HG03457 (cell line): ENCODE measurements around the gene AXIN1.
"Not testable (repeated sequence)": the region's sequence is repeated elsewhere in the genome, so short reads cannot be mapped to it uniquely, and the experiment has no call there.

Source experiments
- ATAC-seq: cut with Tn5 transposase; IDR thresholded peaks from one replicate; pipeline ENCODE4 v1.9.1; 2021; ENCODE audit warnings: moderate number of reproducible peaks; ENCODE audit not compliant: unreplicated experiment

Gene AXIN1

DNA sequence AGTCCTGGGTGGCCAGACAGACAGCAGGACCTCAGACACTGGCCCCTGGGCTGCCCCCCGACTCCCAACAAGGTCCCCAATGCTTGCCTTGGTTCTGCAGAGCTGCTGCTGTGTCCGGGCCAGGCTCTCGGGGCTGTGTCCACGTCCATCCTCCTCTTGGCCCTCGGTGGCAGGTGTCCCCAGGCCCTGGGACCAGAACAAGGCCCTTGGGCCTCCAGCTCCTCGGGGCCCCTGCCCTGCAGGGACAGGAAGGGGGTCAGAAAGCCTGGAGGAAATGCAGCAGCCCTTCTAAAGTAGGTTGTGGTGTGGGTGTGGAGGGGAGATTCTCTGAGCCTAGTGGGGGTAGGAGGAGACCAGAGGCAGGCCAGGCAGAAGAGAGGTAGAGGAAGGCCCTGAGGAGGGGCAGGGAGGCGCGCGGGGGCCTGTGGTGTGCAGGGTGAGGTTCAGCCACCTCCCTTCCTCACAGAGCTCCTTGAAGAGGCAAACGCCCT lies 2.5 kb upstream of the AXIN1 start:
- ATAC-seq, result no peak

DNA sequence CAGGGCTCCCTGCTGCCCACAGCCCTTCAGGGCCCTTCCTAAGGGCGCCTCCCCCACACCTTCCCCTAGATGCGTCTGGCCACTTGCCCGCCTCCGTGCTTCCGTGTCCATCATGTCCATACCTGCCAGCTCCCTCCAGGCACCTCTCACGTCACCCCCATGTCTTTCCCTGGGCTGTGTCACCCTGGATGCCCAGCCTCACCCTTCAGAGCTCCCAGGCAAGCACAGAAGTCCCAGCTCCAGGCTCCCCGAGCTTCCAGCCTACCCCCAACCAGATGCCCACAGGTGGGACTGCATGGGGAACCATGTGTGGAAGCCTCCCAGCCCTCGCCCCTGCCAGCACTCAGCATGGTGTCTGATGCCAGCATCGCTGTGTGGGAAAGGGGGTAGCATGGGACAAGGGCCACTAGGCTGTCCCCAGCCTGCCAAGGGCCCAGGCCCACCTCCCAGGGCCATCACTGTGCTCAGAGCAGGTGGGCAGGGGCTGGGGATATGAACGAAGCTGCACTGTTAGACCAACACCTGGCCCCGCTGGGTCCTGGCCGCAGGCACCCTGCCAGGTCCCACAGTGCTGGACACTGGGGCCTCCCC lies 1.9 kb upstream of the AXIN1 start:
- no peak for ATAC-seq

DNA sequence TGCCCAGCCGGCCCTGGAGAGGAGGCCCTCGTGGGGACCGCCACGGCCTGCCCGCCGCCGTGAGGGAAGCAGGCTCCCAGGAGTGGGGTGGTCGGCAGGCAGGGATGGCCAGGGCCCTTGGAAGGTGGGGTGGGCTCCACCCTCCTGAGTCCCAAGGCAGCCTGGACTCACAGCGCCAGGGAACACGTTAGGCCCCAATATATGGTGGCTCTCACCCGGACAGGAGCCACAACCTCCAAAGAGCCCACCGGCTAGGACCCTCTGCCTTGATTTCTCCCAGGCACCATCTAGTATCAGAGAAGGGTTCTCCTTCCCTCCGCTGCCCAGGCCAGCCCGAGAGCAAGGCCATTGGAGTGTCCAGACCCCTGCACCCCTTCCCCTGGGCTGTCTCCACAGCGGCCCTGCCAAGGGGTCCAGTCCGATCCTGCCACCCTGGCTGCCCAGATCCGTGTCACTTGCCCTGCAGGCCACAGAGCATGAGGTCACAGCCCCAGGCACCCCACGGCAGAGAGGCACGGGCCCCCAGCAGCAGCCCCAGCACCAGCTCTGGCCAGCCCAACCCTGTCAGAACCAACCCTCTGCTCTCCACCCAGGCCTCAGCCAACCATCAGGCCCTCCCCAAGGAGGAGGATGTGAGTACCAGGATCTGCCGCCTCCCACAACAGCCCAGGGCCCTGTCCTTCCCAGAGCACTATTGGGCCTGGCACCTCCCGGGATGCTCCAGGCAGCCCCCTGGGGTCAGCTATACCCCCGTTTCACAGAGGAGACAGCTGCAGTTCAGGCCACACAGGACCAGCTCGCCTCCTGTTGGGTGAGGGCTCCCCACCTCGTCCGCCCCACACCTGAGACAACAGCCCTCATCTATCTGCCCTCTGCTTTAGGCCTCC lies 1.1 kb upstream of the AXIN1 start:
- ATAC-seq, result no peak

DNA sequence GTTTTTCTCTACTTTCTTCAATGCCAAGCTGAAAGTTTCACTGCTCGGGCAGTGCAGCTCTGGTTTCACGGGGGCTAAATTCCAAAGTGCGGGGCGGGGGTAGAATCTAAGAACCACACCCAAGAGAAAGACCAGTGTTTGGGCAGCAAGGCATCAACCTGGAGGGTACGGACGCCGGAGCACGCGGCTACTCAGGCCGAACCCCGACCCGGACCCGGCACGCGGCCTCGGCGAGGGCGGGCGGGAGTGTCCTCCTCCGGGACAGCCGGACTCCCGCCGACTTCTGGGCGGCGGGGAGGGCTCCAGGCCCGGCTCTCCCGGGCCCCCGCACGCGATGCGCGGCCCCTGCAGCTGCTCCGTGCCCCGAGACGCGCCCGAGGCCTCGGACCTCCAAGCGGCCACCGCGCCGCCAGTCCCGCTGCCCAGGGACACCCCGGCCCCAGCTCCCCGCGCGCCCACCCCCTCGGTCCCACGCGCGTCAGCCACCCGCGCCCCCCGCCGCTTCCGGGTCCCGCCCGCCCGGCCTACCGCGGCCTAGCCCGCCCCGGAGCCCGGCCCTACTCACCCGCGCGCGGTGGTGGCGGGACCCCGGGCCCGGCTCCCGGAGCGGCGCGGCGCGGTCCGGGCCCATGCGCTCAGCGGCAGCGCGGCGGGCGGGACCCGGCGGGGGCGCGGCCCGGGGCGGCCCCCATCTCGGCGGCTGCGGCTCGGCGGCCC lies 561 bp downstream of the AXIN1 start:
- ATAC-seq, result no peak

DNA sequence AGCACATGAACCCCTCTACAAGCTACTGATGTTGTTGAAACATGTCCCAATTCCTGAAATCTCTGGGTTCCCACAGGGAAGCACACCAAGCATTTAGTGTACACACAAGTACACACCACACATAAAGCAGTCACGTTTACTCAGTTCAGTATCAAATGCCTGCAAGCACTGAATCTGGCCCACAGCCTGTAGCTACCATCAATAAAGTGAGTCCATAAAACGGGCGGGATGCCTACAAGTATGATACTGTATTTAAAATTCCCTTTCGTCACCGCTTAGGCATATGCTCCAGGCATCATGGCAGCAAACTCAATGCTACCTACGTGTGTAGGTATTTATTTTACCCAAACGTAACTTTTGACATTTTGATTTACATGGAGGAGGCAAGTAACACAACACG lies 2.3 kb downstream of the AXIN1 start:
- ATAC-seq, result no peak

DNA sequence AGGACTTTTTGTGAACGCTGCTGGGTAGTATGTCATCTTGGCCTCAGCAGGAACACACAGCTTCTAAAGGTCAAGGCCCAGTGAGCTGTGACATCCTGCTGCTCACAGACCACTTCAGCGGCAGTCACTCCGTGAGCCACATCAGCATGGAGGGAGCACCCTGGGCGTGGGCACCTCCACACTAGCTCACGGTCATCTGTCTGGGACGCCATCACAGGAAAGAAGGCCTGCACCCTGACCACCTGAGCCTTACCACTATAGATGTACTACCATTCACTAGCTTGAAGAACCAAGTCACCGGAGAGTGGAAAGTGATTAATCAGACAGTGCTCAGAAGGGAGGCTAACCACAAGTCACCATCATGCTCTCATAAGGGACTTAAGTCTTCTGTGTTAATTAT lies 3.3 kb downstream of the AXIN1 start:
- no peak for ATAC-seq

DNA sequence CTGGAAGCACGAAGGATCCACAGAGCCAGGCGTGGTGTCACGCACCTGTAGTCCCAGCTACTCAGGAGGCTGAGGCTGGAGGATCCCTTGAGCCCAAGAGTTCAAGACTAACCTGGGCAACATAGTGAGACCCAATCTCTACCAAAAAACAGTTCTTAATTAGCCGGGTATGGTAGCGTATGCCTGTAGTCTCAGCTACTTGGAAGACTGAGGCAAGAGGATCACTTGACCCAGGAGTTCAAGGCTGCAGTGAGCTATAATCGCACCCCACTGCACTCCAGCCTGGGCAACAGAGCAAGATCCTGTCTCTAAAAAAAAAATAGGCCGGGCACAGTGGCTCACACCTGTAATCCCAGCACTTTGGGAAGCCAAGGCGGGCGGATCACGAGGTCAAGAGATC lies 4.0 kb downstream of the AXIN1 start:
- not testable (repeated sequence) for ATAC-seq

DNA sequence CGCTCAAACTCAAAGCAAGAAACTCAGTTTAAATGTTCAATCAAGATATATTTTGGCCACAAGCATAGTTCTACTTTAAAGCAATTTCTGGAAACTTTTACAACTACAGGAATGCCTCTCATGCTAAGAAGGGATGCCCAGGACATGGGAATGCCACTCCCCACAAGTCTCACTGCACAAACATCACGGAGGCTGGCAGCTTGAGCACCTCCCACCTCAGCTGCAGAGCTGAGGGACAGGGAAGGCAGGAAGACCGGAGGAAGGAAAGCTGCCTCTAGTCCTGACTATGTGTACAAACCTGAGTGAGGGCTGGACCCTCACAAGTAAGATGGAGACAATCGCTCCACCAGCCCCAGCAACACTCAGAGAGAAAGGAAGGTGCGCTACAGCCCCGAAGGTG lies 5.3 kb downstream of the AXIN1 start:
- ATAC-seq, result no peak

DNA sequence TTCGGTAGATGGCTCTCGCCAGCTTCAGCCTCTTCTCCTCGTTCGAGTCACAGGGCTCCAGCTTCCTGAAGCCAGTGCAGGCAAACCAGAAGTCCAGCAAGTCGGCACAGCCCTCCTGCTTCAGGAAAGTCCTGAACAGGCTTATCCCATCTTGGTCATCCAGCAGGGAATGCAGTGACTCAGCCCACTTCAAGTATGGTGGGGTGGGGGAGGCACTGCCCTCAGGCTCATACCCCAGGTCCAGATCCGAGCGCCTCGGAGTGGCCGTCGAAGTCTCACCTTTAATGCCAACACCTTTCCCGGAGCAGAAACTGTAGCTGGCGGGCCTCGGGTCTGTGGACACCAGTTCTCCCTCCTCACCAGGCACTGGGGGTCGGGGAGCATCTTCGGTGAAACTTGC lies 5.9 kb downstream of the AXIN1 start:
- no peak for ATAC-seq

DNA sequence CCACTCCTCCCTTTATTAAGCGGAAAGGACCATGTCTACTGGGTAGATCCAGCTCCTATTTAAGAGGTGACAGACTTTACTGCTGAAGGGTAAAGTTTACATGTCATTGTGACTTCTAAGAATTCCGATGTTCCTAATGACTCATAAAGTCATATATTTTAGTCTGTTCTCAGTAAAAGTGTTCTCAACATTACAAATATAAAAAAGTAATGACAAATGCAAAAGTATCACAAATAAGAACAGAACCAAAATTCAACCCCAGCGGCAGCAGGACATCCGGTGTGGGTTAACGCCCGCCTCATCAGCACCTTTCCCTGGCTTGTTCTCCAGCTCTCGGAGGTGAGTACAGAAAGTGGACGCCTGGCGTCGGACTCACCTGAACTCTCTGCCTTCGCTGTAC lies 6.8 kb downstream of the AXIN1 start:
- ATAC-seq, result no peak

DNA sequence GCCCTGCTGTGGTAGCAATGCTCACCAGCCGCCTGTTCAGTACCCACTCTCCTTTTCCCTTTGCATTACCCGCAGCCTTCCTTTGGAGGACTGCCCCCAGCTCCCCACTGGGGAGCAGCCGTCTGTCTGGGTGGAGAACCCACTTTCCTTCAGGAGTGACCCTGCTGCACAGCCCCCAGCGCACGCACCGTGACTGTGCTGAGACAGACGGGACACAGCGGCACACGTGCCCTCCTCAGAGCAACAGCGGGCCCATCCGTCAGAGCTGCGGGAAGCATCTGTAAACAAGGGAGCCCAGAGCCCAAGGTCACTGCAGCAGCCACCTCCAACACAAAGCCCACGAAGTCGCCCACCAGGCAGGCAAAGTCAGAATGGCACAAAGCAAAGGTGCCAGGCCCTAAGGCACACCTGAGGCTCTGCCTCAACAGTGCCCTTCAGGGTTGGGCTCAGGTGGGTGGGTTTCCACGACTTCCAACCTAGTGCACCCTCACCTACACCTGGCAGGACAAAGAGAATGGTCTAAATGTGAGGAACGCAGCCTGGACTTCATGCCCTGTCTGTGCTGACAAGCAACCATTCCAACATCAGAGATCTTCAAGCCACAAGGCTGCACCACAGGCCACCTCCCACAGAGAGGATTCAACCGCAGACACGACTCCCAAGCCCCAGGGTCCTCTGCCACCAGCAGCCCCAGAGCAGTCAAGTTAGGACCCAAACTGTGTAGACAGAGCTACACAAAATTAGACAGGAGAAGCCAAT lies 9.9 kb downstream of the AXIN1 start:
- no peak for ATAC-seq

DNA sequence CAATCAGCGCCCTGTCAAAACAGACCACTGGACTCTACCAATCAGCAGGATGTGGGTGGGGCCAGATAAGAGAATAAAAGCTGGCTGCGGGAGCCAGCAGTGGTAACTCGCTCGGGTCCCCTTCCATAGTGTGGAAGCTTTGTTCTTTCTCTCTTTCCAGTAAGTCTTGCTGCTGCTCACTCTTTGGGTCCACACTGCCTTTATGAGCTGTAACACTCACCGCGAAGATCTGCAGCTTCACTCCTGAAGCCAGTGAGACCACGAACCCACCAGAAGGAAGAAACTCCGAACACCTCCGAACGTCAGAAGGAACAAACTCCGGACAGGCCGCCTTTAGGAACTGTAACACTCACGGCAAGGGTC lies 10.6 kb downstream of the AXIN1 start:
- ATAC-seq, result not testable (repeated sequence)

DNA sequence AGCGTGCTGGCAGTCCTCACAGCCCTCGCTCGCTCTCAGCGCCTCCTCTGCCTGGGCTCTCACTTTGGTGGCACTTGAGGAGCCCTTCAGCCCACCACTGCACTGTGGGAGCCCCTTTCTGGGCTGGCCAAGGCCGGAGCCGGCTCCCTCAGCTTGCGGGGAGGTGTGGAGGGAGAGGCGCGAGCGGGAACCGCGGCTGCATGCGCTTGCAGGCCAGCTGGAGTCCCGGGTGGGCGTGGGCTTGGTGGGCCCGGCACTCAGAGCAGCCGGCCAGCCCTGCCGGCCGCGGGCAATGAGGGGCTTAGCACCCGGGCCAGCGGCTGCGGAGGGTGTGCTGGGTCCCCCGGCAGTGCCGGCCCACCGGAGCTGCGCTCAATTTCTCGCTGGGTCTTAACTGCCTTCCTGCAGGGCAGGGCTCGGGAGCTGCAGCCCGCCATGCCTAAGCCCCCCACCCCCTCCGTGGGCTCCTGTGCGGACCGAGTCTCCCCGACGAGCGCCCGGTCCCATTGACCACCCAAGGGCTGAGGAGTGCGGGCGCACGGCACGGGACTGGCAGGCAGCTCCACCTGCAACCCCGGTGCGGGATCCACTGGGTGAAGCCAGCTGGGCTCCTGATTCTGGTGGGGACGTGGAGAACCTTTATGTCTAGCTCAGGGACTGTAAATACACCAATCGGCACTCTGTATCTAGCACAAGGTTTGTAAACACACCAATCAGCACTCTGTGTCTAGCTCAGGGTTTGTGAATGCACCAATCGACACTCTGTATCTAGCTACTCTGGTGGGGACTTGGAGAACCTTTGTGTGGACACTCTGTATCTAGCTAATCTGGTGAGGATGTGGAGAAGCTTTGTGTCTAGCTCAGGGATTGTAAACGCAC lies 11.2 kb downstream of the AXIN1 start:
- not testable (repeated sequence) for ATAC-seq

DNA sequence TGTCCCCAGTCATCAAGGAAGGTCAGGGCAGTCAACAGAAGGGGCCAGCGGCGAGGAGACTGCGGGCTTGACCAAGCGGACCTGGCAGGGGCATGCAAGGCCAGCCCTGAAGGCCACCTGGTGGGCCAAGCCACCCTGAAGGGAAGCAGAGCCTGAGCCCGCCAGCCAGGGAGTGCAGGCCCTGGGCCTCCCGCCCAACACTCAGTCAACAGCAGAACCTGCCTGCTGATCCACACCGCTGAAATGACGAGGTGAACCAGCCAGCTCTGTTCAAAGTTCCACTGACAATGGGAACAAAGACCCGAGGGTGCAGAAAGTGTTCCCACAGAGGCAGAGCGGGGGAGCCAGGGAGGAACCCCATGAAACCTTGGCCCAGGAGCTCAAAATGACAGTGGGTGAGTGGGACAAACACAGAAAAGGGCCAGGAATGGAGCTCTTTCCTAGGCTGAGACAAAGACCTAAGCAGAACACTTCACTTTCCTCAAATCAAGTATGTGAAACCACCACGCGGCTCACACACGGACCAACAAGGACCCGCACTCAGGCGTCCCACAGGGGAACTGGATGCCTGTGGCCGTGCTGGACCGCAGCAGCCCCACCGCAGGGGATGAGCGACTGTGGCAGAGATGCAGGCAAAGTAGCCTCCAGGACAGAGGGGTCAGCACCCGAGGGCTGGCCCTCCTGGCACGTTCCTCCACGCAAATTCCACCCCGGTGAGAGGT lies 12.0 kb downstream of the AXIN1 start:
- no peak for ATAC-seq

DNA sequence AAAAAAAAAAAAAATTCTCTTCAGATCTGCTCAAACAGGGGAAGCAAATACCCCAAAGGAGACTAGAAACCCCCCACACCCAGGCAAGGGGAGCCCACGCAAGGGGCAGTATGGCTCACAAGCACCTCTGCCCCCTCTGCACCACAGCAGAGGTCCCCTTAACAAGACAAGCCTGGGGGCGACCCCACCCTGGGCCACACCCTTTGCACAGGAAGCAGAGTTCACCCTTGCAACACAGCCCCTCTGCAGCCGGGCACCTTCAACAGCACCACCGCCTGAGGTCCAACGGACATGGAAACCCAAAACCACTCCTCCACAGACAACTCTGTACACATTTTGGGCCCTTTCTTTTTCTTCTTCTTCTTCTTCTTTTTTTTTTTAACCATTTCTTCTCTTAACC lies 12.8 kb downstream of the AXIN1 start:
- no peak for ATAC-seq

DNA sequence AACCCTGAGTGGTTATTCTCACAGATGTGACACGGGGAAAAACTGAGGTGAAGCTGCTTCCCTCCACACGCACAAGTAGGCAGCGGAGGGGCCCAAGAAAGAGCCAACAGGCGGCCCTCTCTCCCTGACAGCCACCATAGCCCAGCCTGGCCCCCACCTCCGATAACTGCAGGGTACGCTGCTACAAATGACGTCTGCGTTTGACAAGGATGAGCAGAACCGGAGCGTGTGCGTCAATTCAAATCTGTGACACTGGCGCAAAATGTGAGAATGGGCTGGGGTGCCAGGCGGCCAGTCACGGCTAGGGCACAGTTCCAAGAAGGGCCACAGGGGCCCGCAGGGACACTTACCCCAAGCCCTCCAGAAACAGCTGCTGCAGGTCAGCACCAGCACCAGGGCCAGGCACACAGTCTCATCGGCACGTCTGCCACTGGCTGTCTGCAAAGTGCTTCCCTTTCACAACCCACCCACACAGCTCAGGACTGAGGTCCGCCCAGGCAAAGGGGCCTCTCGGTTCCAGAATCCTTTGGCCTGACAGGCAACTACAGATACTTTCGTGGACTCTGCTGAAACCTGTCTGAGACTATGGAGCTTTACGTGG lies 14.4 kb downstream of the AXIN1 start:
- ATAC-seq, result no peak

DNA sequence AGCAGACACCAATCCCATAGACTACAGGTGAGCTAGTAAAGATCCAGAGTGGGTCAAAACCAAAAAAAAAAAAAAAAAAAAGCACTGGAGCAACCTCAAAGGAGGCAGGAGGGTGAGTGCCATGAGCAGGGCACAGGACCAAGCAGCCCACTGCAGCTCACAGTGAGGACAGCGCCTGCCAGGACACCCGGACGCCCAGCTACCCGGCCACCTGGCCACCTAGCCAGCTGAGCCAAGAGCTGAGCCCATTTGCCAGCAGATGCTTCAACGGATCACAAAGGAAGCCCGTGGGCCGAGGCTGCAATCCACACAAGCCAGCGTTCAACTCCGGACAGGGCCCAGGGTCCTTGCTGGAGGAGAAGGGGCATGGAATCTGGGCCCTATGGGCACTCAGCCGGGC lies 15.1 kb downstream of the AXIN1 start:
- ATAC-seq, result no peak

DNA sequence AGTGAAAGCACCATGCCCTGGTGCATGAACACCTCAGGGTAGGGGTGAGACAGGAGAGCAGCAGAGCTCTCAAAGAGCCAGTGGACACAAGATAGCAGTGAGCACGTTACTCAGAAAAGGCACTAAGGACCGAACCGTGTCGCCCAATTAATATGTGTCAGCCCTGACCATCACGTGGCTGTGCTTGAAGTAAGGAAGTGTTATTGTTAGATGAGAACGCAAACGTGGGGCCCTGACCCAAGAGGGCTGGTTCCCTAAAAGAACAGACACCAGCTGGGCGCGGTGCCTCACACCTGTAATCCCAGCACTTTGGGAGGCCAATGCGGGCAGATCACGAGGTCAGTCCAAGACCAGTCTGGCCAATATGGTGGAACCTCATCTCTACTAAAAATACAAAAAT lies 16.3 kb downstream of the AXIN1 start:
- no peak for ATAC-seq
